ENCODE measurements around the gene SEMA6A.

The SEMA6A gene

DNA sequence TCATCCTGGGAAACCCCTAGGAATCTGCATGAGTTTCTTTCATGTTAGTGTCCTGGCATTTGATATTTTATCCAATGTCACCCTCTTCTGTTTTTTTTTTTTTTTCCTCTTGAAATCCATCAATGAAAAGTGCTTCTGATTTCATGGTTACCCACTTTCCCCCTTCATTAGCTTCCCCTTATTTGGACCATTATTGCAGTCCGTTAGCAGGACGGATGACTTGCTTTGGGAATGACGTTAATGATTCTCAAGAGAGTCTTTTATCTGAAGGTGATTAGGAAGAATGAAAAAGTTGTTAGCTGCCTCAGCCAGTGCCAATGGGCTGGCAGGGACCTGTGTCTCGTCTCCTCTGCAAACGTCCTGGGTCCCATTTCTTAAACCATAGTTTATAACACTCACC is 134.7 kb downstream of the SEMA6A start:
- no peak for DNase-seq (ENCODE audit: low read depth)

DNA sequence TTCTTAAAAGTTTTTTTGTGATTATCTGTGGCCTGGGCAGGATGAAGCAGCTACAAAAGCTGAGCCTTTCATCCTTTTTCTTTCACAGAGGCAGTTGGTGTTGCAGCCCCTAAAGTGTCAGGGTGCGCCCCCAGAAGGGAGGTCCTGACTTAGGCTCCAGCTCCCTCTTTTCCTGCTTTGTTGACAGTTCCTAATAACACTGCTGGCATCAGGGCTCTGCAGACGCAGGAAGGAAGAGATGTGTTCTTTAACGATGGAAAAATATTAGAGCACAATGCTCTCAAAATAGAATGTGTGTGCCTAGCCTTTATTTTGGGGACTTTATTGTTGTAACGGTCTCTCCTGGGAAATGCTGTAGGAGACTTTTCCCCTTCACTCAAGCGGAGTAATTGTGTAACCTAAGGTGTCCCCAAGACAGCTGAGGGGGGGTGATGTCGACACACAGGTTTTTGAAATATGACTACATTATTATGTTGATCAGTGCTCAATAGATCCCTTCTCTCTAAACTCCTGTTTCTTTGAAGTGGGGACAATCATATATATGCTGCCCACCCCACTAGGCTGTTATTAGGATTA is 135.6 kb downstream of the SEMA6A start:
- no peak for DNase-seq (ENCODE audit: low read depth)

DNA sequence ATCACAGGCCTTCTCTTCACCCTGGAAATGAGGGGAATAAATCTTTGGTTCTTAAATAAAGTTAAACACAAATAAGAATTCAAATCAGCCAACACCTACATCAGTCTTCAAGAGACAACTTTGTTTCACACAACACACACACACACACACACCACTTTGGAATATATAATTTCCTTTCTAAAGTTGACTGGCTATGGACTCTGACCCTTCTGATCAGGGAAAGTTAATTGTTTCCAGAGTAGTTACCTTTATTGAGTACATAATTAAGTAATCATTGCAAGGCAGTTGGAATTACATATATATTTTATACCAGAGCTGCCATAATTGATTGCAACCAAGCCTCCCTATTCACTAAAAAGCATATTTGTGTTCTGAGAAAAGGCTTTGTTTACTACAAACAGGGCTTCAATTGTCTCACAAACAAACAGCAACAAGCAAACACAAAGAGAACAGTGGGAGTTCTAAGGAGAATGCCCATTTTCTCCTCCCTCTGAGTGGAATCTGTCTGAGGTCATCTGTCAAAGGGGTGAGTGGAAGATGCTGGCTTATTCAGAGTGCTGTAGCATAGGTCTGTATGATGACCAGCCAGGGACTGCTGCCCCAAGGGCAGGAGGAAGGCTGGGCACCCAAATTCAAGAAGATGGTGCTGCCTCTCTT is 136.6 kb downstream of the SEMA6A start:
- no peak for DNase-seq (ENCODE audit: low read depth)

- no peak for DNase-seq (ENCODE audit: low read depth)
Observed at GRCh38 chr5:116437351-116437705, 137.3 kb downstream of the SEMA6A start.

GRCh38 chr5:116436674-116437350 is 137.8 kb downstream of the SEMA6A start:
- no peak for DNase-seq (ENCODE audit: low read depth)

DNA sequence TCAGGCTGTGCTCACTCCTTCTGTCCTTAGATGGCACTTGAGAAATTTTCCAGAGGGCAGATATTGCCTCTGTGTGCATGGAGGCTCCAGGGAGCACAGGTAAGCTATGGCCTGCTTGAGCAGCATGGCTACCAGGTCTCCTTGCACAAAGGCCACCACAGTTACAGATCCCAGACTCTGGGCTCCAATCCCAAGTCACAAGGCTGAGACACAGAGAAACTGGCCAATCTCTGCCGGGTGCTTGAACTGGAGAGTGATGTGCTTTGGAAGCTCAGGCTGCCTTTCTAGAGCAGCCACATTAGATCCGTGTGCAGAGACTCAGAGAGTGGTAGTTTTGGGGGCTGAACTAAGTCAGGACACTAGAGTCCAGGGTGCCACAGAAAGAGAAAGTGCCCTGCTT is 145.7 kb downstream of the SEMA6A start:
- DNase-seq (ENCODE audit: low read depth), result no peak

- no peak for DNase-seq (ENCODE audit: low read depth)
Observed at GRCh38 chr5:116428413-116428812, 146.2 kb downstream of the SEMA6A start.

GRCh38 chr5:116424951-116425350 is 149.7 kb downstream of the SEMA6A start:
- DNase-seq (ENCODE audit: low read depth), result no peak

DNA sequence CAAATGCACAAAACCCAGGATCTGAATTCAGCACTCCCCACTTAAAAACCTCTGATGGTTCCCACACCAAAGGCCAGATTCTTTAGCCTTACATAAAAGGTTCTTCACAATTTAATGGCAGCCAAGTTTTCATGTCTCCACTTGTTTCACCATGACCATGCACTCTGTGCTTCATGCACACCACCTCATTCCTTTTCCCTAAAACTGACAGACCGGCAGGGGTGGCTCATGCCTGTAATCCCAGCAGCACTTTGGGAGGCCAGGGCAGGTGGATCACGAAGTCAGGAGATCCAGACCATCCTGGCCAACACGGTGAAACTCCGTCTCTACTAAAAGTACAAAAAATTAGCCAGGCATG is 150.4 kb downstream of the SEMA6A start:
- no peak for DNase-seq (ENCODE audit: low read depth)

DNA sequence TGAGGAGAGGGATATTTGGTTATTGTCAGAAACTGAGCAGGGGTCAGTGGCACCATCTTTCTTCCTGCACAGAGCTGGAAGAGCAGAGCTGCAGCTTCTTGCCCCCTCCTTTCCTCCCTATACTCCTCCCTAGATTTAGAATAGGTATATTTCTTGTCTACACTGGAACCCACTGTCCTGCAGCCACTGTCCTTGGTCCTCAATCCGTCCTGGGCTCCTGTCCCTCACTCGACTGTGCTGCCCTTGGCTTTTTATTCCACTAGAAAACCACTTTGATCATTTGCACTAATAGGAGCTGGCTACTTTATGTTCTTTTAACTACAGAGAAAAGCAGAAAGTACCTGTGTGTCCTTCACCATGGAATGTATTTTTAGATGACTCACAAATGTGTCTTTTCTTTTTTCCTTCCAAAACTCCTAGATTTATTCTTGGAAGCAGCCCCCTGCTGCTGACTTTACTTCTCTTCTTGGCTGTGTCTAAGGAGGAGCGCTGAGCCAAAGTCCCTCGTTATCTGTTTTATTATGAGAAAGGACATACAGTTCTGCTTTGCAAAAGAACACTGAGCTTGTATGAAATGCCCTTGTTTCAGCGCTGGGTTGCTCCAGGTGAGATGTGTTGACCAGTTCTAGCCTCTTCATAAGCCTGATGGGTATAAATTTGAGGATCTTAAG is 150.9 kb downstream of the SEMA6A start:
- DNase-seq (ENCODE audit: low read depth), result no peak

GRCh38 chr5:116423141-116423540 is 151.5 kb downstream of the SEMA6A start:
- no peak for DNase-seq (ENCODE audit: low read depth)

DNA sequence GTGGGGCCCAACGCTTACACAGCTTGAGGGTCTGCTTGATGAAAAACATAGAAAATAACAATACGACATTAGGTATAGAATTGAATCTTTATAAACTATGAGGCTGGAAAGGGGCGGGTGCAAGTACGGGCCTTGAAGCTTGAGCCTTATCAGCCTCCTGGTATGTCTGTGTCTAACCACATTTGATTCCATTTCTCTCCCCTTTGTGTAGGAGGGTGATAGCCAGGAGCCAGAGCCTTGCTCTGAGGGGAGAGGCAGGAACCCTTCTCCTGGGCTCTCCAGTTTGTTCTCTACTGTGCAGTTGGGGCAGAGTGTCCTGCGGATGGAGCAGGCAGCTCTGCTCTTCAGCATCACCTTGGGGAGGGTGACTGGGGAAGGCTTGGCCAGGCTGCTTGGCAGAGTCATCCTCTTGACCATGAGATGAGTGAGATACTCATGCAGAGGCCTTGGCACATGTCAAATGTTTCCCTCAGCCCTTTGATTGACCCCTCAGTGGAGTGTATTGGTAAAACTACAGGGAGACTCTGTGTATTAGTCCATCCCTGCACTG is 153.5 kb downstream of the SEMA6A start:
- no peak for DNase-seq (ENCODE audit: low read depth)

- no peak for DNase-seq (ENCODE audit: low read depth)
Observed at GRCh38 chr5:116420540-116420939, 154.1 kb downstream of the SEMA6A start.

DNA sequence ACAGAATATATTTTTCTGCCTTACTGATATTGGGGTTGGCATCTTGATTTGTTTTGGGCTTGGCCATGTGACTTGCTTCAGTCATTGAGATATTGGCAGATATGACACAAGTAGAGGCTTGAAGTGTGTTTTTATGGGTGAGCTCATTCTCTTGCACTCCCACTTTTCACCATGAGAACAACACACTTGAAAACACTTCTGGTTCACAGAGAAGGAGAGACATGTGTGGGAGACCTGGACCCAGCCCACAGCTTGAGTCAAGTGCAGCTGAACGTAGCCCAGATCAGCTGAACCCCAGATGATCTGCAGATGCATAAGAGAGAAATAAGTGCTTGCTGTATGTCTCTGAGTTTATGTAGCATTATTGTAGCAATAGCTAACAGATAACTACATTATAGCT is 155.4 kb downstream of the SEMA6A start:
- DNase-seq (ENCODE audit: low read depth), result no peak

GRCh38 chr5:116418774-116419173 is 155.8 kb downstream of the SEMA6A start:
- DNase-seq (ENCODE audit: low read depth), result no peak

- DNase-seq (ENCODE audit: low read depth), result no peak
Observed at GRCh38 chr5:116418016-116418415, 156.6 kb downstream of the SEMA6A start.

GRCh38 chr5:116415989-116416388 is 158.6 kb downstream of the SEMA6A start:
- no peak for DNase-seq (ENCODE audit: low read depth)

GRCh38 chr5:116415182-116415581 is 159.4 kb downstream of the SEMA6A start:
- no peak for DNase-seq (ENCODE audit: low read depth)

DNA sequence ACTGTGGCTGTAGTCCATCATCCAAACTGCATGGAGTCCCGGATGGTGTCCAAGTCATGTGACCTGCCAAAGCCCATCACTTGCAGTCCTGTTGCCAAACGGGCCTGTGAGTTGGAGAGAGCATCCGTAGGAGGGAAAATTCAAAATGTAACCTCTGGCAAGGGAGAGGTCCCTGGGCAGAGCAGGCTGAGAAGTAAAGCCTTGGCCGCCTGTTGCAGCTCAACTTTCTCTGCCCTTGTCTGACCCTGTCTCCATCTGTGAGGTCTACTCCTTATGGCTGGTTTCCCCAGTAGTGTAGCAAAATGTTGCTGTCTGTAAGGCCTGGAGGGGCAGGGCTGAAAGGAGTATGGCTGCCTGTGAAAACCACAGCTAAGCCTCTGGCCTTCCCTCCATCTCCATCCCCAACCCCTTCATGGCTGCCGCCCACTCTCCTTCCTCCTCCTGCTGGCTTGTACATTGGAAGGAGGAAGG is 163.5 kb downstream of the SEMA6A start:
- DNase-seq (ENCODE audit: low read depth), result no peak

GRCh38 chr5:116410336-116410890 is 164.2 kb downstream of the SEMA6A start:
- DNase-seq (ENCODE audit: low read depth), result no peak

DNA sequence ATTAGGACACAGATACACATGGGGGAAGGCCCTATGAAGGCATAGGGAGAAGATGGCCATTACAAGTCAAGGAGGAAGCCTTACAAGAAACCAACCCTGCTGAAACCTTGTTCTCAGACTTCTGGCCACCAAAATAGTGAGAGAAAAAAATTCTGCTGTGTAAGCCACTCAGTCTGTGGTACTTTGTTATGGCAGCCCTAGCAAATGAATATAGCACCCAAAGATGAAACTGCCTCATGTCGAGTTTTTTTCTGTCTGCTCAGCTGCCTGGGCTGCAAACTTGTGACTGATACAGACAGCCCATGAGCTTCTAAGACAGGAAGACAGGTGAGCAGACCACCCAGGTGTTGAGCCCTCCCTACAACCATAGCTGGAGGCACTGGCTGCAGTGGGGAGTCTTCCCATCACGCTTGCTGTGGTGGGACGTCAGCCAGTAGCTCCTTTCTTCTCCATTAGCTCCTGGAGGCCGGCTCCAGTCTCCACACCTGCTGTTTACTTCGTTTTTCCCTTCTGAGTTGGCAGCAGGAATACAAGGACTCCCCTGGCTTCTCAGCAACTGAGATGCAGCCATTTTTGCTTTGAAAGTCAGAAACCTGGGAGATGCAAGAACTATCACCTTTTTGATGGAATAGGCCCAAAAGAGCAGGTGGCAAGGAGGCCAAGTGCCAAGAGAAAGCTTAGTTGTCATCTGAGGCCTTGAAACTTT is 164.9 kb downstream of the SEMA6A start:
- DNase-seq (ENCODE audit: low read depth), result no peak

Measured in stimulated activated CD4-positive, alpha-beta T cell treated with anti-CD3 and anti-CD28 coated beads, Interleukin-2, amount 100 ng/mL, for 4 hours (primary cell).